Brain microvascular endothelial cell (primary cell): ENCODE measurements around the gene F2RL1.
"Not testable (repeated sequence)": the region's sequence is repeated elsewhere in the genome, so short reads cannot be mapped to it uniquely, and the experiment has no call there.

Experiments used
- DNase-seq: peaks from one replicate; pipeline ENCODE4 v3.0.0-alpha.2; 2020
- H3K27ac ChIP-seq: fragments of 250-450 bp; sonication (Bioruptor Pico); 2 replicates; pipeline ENCODE4 v1.5.1; 2020; ENCODE audit warnings: mild to moderate bottlenecking, moderate library complexity
- H3K27me3 ChIP-seq: fragments of 250-450 bp; sonication (Bioruptor Pico); replicated peaks from 2 replicates; pipeline ENCODE4 v1.5.1; 2020; ENCODE audit warnings: mild to moderate bottlenecking
- H3K36me3 ChIP-seq: fragments of 250-450 bp; sonication (Bioruptor Pico); replicated peaks from 2 replicates; pipeline ENCODE4 v1.5.1; 2020; ENCODE audit warnings: mild to moderate bottlenecking
- H3K4me3 ChIP-seq: 2 replicates; pipeline ENCODE4 v1.5.1; 2011; ENCODE audit warnings: low read depth, mild to moderate bottlenecking, control low read depth, low read length, moderate library complexity
- CTCF ChIP-seq: IDR thresholded peaks from 2 replicates; pipeline ENCODE4 v1.5.1; 2011; ENCODE audit warnings: low read depth, mild to moderate bottlenecking, moderate library complexity, low read length, control low read depth, inconsistent platforms; ENCODE audit errors: missing control alignments
- in situ Hi-C: cut with HindIII; loops from 2 replicates; pipeline ENCODE4 v1.10.0; 2017; ENCODE audit warnings: low sequenced_read_pairs, low pct_ligation_motif_present

The F2RL1 gene

GRCh38 chr5:76849419-76850291 lies 30.8 kb downstream of the F2RL1 start, which contains the start of gene S100Z:
Gene S100Z (plus strand): TSS chr5:76850014. CDS start chr5:76875360, 25,346 bp downstream.
- Histone ChIP-seq H3K27ac (no peak within 1 kb of the TSS), H3K27me3 (no peaks in the 10 kb centered on the region), H3K36me3 (no peaks in the 10 kb centered on the region), H3K4me3 (no peak within 1 kb of the TSS)
- TF ChIP-seq CTCF: no peak
- in situ Hi-C loops: no loop called here
- no peak for DNase-seq

- no peak overlapping the region for H3K4me3 ChIP-seq
- in situ Hi-C loops: no loop called here
- no peak for TF ChIP-seq CTCF
Measured at GRCh38 chr5:76850543-76851145, 31.8 kb downstream of the F2RL1 start.

DNA sequence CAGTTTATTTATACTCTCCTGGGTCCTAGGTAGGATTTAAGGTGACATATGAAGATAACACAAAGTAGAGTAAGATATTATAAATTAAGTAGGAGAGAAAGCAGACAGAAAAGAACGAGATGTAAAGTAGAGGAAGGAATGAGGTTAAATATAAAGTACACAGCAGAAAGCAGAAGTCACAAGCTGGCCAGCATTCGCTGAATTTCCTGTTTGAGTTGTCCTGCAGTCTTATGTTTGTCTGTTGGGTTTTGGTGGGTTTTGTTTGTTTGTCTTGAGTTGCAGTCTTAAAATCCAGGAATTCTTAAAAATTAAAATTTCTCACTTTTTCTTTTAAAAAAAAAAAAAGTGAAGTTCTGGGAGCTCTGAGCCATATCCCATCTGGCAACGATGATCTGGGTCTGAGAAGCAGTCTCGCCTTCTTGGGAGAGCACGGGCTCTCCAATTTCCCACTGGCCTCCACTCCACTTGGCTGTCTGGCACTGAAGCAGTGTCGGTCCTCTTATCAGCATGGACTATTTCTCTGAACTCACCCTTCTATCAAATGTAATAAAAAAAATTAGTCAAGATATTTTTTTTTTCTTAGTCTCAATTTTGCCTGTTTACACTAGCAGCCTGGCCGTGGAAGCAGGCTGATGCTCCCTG lies 33.0 kb downstream of the F2RL1 start:
- Histone ChIP-seq H3K36me3 (no peaks in the 10 kb centered on the region), H3K4me3 (no peak overlapping the region), H3K27me3 (no peaks in the 10 kb centered on the region), H3K27ac (no peak overlapping the region)
- TF ChIP-seq CTCF: no peak
- no peak for DNase-seq
- in situ Hi-C loops: no loop called here

More at GRCh38 chr5:76850543-76851145, 31.8 kb downstream of the F2RL1 start:
- no peak for DNase-seq
- H3K27ac ChIP-seq: no peak overlapping the region
- H3K36me3 ChIP-seq: no peaks in the 10 kb centered on the region
- no peaks in the 10 kb centered on the region for H3K27me3 ChIP-seq

DNA sequence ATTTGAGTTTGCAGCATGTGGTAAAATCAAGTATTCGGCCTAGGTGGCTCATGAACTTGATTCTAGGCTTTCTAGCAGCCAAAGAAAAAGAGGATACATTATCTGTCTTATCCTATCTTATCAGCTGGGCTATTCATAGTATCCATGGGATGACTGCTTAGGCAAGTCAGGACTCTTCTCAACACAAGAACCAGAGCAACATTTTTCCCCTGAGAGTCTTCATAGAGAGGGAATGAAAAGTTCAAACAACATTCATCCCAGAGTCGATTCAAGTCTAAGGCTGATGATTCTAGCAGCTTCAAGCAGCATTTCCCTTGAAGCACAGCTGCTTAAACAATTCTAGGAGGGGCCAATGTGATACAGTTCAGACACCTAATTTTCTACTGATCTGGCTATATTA lies 33.9 kb downstream of the F2RL1 start:
- no peaks in the 10 kb centered on the region for H3K36me3 ChIP-seq
- H3K27ac ChIP-seq: peak overlapping the region; percentile 33
- H3K4me3 ChIP-seq: no peak overlapping the region
- no peak for DNase-seq
- no peaks in the 10 kb centered on the region for H3K27me3 ChIP-seq
- in situ Hi-C loops: no loop called here
- TF ChIP-seq CTCF: no peak

- H3K27ac ChIP-seq, H3K4me3 ChIP-seq, DNase-seq, in situ Hi-C loops, H3K36me3 ChIP-seq, H3K27me3 ChIP-seq: not testable (repeated sequence)
Measured at GRCh38 chr5:76853741-76854140, 34.9 kb downstream of the F2RL1 start.

DNA sequence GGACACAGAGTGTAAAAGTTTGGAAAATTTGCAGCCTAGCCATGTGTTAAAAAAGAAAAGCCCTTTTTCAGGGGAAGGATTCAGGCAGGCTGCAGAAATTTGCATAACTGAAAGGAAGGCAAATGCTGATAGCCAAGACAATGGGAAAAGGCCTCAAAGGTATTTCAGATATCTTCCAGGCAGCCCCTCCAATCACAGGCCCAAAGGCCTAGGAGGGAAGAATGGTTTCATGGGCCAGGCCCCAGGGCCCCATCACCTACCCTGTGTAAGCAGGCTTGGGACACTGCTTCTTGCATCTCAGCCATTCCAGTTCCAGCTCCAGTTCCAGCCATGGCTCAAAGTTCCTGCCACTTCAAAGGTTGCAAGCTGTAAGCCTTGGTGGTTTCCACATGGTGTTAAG lies 35.8 kb downstream of the F2RL1 start:
- Histone ChIP-seq H3K4me3 (no peak overlapping the region), H3K27ac (no peak overlapping the region), H3K36me3 (no peaks in the 10 kb centered on the region), H3K27me3 (no peaks in the 10 kb centered on the region)
- TF ChIP-seq CTCF: no peak
- in situ Hi-C loops: no loop called here
- DNase-seq: no peak

DNA sequence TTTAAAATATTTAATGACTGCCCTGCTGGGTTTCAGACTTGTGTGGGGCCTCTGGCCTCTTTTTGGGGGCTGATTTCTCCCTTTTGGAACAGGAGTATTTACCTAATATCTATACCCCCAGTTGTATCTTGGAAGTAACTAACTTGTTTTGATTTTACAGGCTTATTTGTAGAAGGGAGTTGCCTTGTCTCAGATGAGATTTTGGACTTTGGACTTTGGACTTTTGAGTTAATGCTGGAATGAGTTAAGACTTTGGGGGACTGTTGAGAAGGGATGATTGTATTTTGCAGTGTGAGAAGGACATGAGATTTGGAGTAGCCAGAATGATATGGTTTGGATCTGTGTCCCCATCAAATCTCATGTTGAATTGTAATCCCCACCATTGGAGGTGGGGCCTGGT lies 36.7 kb downstream of the F2RL1 start:
- in situ Hi-C loops, H3K27ac ChIP-seq, H3K36me3 ChIP-seq, DNase-seq, H3K4me3 ChIP-seq, H3K27me3 ChIP-seq: not testable (repeated sequence)
